Measurements from ENCODE around the gene PIEZO2. TPM values are rescaled to one million over a fixed set of nuclear protein-coding genes. Genes with fewer than 3 reads are reported as not detected.

Gene PIEZO2
- total and polyA plus RNA-seq, 2 of the 8 experiments (the other 6 are each of a cell fraction or from before 2014, with no cell fraction given) = 4.7 to 16.5 TPM

DNA sequence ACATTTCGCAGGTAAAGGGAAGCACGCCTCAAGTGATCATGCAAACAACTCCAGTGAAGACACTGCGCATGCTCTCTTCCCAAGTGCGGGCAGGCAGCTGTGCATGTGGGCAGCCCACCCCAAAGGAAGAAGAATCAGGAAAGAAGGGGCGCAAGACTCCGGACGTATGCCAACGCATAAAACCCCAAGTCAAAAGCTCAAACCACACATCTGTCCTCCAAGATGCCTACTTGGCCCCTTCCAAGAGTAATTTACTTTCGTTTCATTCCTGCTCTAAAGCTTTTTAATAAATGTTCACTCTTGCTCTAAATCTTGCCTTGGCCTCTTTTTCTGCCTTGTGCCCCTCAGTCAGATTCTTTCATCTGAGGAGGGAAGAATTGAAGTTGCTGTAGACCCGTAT is 254.9 kb downstream of the PIEZO2 start:
- H3K23me2 ChIP-seq (ENCODE audit: low read depth, low read length) = no peaks in the 10 kb centered on the region
- H3K9me3 ChIP-seq (ENCODE audit: insufficient read depth in 2 of 2, low read depth in 1 of 2, low read length in 1 of 2) = no peaks in the 10 kb centered on the region
- H2BK120ac ChIP-seq (replicated peaks; ENCODE audit: low read depth, low read length) = no peak overlapping the region
- WGBS, 2 experiments (ENCODE audit: extremely low coverage in 1 of 2, insufficient coverage in 1 of 2, insufficient read length in 1 of 2, insufficient replicate concordance in 2 of 2, low coverage in 1 of 2, low lambda C conversion rate in 2 of 2, missing lambda C conversion rate in 1 of 2) = 91% methylated on average over 10 of the region's 10 CpGs; no CpG with 5 or more reads in 1 of the 2 experiments
- POLR2A ChIA-PET (ENCODE audit: partially characterized antibody) = no interaction called here
- H3K14ac ChIP-seq (ENCODE audit: insufficient read length) = no peak overlapping the region
- H3K9ac ChIP-seq (replicated peaks in 1 of 4; ENCODE audit: extremely low read depth in 1 of 4, low read depth in 3 of 4, low read length in 3 of 4) = no peak overlapping the region
- no peak overlapping the region for H3K56ac ChIP-seq (replicated peaks; ENCODE audit: insufficient read length, low read depth, low read length)
- H4K20me1 ChIP-seq (replicated peaks in 1 of 2; ENCODE audit: control insufficient read depth in 1 of 2, insufficient read depth in 2 of 2, low read length in 2 of 2) = no peaks in the 10 kb centered on the region
- H3K4me2 ChIP-seq (ENCODE audit: insufficient read depth in 1 of 2, low read depth in 2 of 2, low read length in 2 of 2) = no peak overlapping the region
- no peak overlapping the region for H3K4me3 ChIP-seq (ENCODE audit: extremely low read depth in 1 of 4, insufficient read depth in 2 of 4, low read depth in 3 of 4, low read length in 4 of 4)
- H3K79me1 ChIP-seq (ENCODE audit: low read depth, low read length) = no peaks in the 10 kb centered on the region
- no peaks in the 10 kb centered on the region for H3K36me3 ChIP-seq (ENCODE audit: control insufficient read depth in 2 of 4, insufficient read depth in 4 of 4, low read length in 3 of 4)
- no peaks in the 10 kb centered on the region for H3K79me2 ChIP-seq (ENCODE audit: control insufficient read depth in 1 of 2, insufficient read depth in 2 of 2, low read length in 2 of 2)
- H4K8ac ChIP-seq (ENCODE audit: extremely low read depth, insufficient read depth, low read length) = no peak overlapping the region
- H3K4ac ChIP-seq (replicated peaks; ENCODE audit: insufficient read length, low read depth, low read length) = no peak overlapping the region
- no peak overlapping the region for H3K23ac ChIP-seq (ENCODE audit: insufficient read length)
- H2BK5ac ChIP-seq (ENCODE audit: low read depth, low read length) = no peak overlapping the region
- H3K4me1 ChIP-seq (replicated peaks in 1 of 4; ENCODE audit: control insufficient read depth in 3 of 4, insufficient read depth in 4 of 4, low read length in 3 of 4) = no peaks in the 10 kb centered on the region
- H2AK5ac ChIP-seq (ENCODE audit: low read depth, low read length) = no peak overlapping the region
- no peak overlapping the region for H3K27ac ChIP-seq (ENCODE audit: low read depth, low read length)
- no peak for FAIRE-seq
- no peak overlapping the region for H3K18ac ChIP-seq (ENCODE audit: extremely low read depth, low read length)
- CTCF ChIA-PET (ENCODE audit: partially characterized antibody) = no interaction called here
- H2BK12ac ChIP-seq (ENCODE audit: low read depth, low read length) = no peak overlapping the region
- H2BK20ac ChIP-seq (ENCODE audit: low read length) = no peak overlapping the region
- no peaks in the 10 kb centered on the region for H3K27me3 ChIP-seq (replicated peaks in 1 of 4; ENCODE audit: control insufficient read depth in 3 of 4, extremely low read depth in 1 of 4, insufficient read depth in 3 of 4, low read length in 3 of 4)
- H4K5ac ChIP-seq (ENCODE audit: insufficient read length, low read depth, low read length) = no peak overlapping the region
- DNase-seq (ENCODE audit: low read depth in 1 of 2, low spot score in 2 of 2) = no peak
- H2BK15ac ChIP-seq (ENCODE audit: low read length) = no peak overlapping the region
- H4K91ac ChIP-seq (replicated peaks; ENCODE audit: insufficient read length, low read length) = no peak overlapping the region
- H2AFZ ChIP-seq (ENCODE audit: low read length) = no peak overlapping the region
- no peak for TF ChIP-seq KDM5A (IDR thresholded peaks at IDR 0.05; ENCODE audit: low read length)
- TF ChIP-seq YY1 (IDR thresholded peaks at IDR 0.05; ENCODE audit: low read depth, low read length) = no peak
- TF ChIP-seq RNF2 (IDR thresholded peaks at IDR 0.05; ENCODE audit: borderline replicate concordance, low read depth, low read length, missing control alignments, poor library complexity, severe bottlenecking) = no peak
- TF ChIP-seq, protein P1, sequence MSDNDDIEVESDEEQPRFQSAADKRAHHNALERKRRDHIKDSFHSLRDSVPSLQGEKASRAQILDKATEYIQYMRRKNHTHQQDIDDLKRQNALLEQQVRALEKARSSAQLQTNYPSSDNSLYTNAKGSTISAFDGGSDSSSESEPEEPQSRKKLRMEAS (IDR thresholded peaks at IDR 0.05) = no peak
- no peak for TF ChIP-seq GTF2F1 (IDR thresholded peaks at IDR 0.05; ENCODE audit: borderline replicate concordance, low read depth, low read length)
- TF ChIP-seq CREB1 (IDR thresholded peaks at IDR 0.05) = no peak
- TF ChIP-seq HDAC2 (IDR thresholded peaks at IDR 0.05; ENCODE audit: borderline replicate concordance in 1 of 2, low read depth in 2 of 2, low read length in 2 of 2) = no peak
- TF ChIP-seq ZNF274 (IDR thresholded peaks at IDR 0.05; ENCODE audit: borderline replicate concordance, extremely low read depth, low read length) = no peak
- TF ChIP-seq JUN (IDR thresholded peaks at IDR 0.05; ENCODE audit: low read depth, low read length) = no peak
- no peak for TF ChIP-seq JUND (IDR thresholded peaks at IDR 0.05; ENCODE audit: low read length)
- TF ChIP-seq TBP (IDR thresholded peaks at IDR 0.05; ENCODE audit: low read depth, low read length) = no peak
- no peak for TF ChIP-seq SIRT6 (IDR thresholded peaks at IDR 0.05; ENCODE audit: low read length)
- TF ChIP-seq TAF1 (IDR thresholded peaks at IDR 0.05; ENCODE audit: low read depth, low read length) = no peak
- TF ChIP-seq, protein P2, sequence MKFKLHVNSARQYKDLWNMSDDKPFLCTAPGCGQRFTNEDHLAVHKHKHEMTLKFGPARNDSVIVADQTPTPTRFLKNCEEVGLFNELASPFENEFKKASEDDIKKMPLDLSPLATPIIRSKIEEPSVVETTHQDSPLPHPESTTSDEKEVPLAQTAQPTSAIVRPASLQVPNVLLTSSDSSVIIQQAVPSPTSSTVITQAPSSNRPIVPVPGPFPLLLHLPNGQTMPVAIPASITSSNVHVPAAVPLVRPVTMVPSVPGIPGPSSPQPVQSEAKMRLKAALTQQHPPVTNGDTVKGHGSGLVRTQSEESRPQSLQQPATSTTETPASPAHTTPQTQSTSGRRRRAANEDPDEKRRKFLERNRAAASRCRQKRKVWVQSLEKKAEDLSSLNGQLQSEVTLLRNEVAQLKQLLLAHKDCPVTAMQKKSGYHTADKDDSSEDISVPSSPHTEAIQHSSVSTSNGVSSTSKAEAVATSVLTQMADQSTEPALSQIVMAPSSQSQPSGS (IDR thresholded peaks at IDR 0.05; ENCODE audit: low read length) = no peak
